Cardiac muscle cell (in vitro differentiated cells and primary cell): ENCODE measurements around the gene FERMT1. TPM values are rescaled to one million over a fixed set of nuclear protein-coding genes. Genes with fewer than 3 reads are reported as not detected.
"Not testable (repeated sequence)": the region's sequence is repeated elsewhere in the genome, so short reads cannot be mapped to it uniquely, and the experiment has no call there.

Experiments used
- DNase-seq, 2 donors: peaks; one replicate each; pipeline versions ENCODE4 v3.0.0 to v3.0.0-alpha.2; 2010 to 2017; ENCODE audit warnings: low read depth in 1 of 2, low spot score in 1 of 2
- H3K27ac ChIP-seq: fragments of 200-600 bp; sonication (generic); 2 replicates; pipeline ENCODE4 v1.5.1; 2016
- H3K27me3 ChIP-seq: fragments of 200-600 bp; sonication (generic); 2 replicates; pipeline ENCODE4 v1.6.0; 2016; ENCODE audit warnings: control low read depth
- H3K36me3 ChIP-seq: fragments of 200-600 bp; sonication (generic); 2 replicates; pipeline ENCODE4 v1.5.1; 2016; ENCODE audit warnings: control low read depth
- H3K4me1 ChIP-seq: fragments of 200-600 bp; sonication (generic); 2 replicates; pipeline ENCODE4 v1.8.1; 2017; ENCODE audit warnings: low read depth, mild to moderate bottlenecking, mixed run types
- H3K4me3 ChIP-seq: fragments of 200-600 bp; sonication (generic); 2 replicates; pipeline ENCODE4 v1.5.1; 2016; ENCODE audit warnings: mild to moderate bottlenecking
- H3K9me3 ChIP-seq: fragments of 200-600 bp; sonication (generic); 2 replicates; pipeline ENCODE4 v1.5.1; 2017; ENCODE audit warnings: low read depth, mild to moderate bottlenecking, control low read depth
- polyA plus RNA-seq: library from polyadenylated mRNA; unstranded; fragments of >200 nt; fragmentation: Nextera tagmentation; extraction: Ambion mirVana; gene quantifications from 2 replicates; pipeline ENCODE4 v1.2.1, GENCODE V29; 2016
- total RNA-seq: library from RNA; depleted of rRNA; stranded (reverse); fragments of >200 nt; gene quantifications from 2 replicates; pipeline ENCODE4 v1.2.3, GENCODE V29; 2016
- TF ChIP-seq, protein P1 (sequence below): IDR thresholded peaks from 2 replicates; pipeline ENCODE4 v1.5.1; 2012; ENCODE audit warnings: low read depth, mild to moderate bottlenecking, low read length

The FERMT1 gene
- total and polyA plus RNA-seq, 2 experiments from 2014 or later, result 9.3 to 9.6 TPM

DNA sequence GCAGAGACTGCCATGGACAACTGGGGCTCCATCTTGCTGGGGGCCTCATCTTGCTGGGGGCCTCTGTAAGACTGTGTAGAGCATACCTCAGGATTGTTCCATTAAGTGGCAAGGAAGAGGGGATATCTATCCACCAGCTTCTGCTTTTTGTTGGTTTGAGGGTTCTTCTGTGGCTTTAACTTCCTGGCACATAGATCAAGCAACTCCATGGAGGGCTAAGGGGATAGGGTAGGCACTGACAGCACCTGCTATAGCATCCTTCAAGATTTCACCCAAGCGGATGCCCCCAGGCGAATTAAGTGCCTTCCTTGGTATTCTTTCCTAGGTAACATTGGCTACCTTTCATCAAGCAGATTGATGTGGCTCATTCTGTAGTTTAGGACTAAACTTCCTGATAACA is 65.1 kb downstream of the FERMT1 start:
- no peak for DNase-seq
- H3K9me3 ChIP-seq, result no peaks in the 10 kb centered on the region
- TF ChIP-seq, protein P1, sequence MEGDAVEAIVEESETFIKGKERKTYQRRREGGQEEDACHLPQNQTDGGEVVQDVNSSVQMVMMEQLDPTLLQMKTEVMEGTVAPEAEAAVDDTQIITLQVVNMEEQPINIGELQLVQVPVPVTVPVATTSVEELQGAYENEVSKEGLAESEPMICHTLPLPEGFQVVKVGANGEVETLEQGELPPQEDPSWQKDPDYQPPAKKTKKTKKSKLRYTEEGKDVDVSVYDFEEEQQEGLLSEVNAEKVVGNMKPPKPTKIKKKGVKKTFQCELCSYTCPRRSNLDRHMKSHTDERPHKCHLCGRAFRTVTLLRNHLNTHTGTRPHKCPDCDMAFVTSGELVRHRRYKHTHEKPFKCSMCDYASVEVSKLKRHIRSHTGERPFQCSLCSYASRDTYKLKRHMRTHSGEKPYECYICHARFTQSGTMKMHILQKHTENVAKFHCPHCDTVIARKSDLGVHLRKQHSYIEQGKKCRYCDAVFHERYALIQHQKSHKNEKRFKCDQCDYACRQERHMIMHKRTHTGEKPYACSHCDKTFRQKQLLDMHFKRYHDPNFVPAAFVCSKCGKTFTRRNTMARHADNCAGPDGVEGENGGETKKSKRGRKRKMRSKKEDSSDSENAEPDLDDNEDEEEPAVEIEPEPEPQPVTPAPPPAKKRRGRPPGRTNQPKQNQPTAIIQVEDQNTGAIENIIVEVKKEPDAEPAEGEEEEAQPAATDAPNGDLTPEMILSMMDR, result no peak
- no peaks in the 10 kb centered on the region for H3K36me3 ChIP-seq
- H3K27ac ChIP-seq, result peak overlapping the region; percentile 100
- peaks cover 56% of the 10 kb centered on the region for H3K4me1 ChIP-seq
- H3K4me3 ChIP-seq, result no peak overlapping the region
- no peaks in the 10 kb centered on the region for H3K27me3 ChIP-seq

DNA sequence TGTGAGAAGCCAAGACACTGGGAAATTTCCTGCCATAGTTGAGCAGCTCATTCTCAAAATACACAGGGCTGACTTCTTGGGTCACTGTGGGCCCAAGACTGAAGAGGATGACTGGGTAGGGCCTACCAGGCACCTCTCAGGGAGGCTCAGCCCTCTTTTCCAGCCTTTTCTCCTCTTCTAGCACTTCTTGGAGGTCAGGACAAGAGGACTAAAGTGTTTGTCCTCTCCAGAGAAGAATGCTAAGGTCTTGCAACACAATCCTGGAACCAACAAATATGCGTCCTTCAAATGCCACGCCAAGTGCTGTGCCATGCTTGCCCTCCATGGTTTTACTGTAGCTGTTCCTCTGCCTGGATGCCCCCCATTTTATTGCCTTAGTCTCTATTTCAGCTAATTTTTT is 65.7 kb downstream of the FERMT1 start:
- H3K27me3 ChIP-seq, result no peaks in the 10 kb centered on the region
- TF ChIP-seq, protein P1, result no peak
- peaks cover 53% of the 10 kb centered on the region for H3K4me1 ChIP-seq
- DNase-seq, result no peak
- no peak overlapping the region for H3K4me3 ChIP-seq
- no peaks in the 10 kb centered on the region for H3K36me3 ChIP-seq
- H3K9me3 ChIP-seq, result no peaks in the 10 kb centered on the region
- H3K27ac ChIP-seq, result peak overlapping the region; percentile 100

DNA sequence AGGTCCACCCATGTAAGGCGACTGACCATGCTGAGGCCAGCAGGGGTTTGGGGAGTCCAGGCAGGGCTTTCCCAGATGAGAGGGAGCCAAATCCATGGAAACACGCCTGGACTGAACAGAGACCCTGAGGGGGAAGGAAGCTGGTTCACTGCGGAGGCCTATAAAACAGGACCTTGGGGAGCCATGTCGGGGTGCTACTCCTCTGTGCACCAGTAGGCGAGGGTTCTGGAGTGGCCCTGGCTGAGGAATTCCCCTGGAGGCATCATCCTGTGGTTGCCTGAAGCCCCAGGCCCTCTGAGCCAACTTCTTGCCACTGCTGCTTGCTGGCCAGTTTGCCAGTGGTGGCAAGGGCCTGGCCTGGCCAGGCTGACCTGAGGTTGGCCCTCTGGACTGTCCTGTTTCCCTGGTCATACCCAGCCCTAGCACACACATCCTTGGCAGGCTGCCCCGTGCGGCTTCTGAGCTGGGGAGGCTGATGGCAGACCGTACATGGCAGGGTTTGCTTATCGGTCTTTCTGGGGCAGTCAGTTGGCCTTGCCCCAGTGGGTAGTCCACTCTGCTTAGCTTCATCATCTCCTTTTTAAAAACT is 66.8 kb downstream of the FERMT1 start:
- TF ChIP-seq, protein P1, result no peak
- Histone ChIP-seq H3K4me1 (peaks cover 52% of the 10 kb centered on the region), H3K27ac (peak overlapping the region; percentile 100), H3K9me3 (no peaks in the 10 kb centered on the region), H3K4me3 (no peak overlapping the region), H3K27me3 (no peaks in the 10 kb centered on the region), H3K36me3 (no peaks in the 10 kb centered on the region)
- DNase-seq, result no peak

DNA sequence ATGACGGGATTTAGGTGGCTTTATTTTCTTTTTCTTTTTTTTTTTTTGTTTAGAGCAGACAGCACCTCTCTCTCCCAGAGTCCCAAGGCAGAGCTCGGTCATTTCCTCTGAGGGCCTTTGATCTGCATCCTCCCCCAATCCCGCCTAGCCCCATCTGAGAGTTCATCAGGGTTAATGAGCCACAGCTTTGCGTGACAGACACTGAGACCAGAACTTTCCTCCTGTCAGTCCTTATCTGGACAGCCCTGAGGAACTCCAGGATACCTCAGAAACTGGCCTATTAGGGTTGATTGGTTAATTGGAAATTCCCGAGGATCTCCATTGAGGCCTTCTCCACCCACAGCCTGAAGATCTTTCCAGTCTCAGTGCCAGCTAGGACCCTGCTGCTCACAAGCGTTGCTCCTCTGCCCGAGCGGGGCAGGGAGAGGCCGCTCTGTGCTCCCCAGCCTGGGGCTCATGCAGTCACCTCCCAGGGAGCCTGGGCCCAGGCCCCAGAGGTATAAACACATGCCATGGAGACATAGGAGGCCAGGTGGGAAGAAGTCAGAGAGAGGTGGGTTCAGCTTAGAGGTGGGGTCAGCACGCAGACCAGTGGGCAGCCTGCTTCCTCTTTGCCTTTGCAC is 67.6 kb downstream of the FERMT1 start:
- Histone ChIP-seq H3K9me3 (no peaks in the 10 kb centered on the region), H3K27ac (peak overlapping the region; percentile 100), H3K36me3 (peaks cover 4% of the 10 kb centered on the region), H3K4me3 (no peak overlapping the region), H3K27me3 (no peaks in the 10 kb centered on the region), H3K4me1 (peaks cover 58% of the 10 kb centered on the region)
- peak in 1 of 2 donors; percentile 85 for DNase-seq
- TF ChIP-seq, protein P1, result no peak

DNA sequence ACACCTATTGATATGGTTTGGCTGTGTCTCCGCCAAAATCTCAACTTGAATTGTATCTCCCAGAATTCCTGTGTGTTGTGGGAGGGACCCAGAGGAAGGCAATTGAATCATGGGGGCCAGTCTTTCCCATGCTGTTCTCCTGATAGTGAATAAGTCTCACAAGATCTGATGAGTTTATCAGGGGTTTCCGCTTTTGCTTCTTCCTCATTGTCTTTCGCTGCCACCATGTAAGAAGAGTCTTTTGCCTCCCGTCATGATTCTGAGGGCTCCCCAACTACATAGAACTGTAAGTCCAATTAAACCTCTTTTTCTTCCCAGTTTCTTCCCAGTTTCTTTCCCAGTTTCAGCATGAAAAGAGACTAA is 68.2 kb downstream of the FERMT1 start:
- Histone ChIP-seq H3K36me3 (peaks cover 10% of the 10 kb centered on the region), H3K4me1 (peaks cover 58% of the 10 kb centered on the region), H3K27ac (peak overlapping the region; percentile 100), H3K4me3 (peak overlapping the region; percentile 69)
- not testable (repeated sequence) for H3K27me3 ChIP-seq, H3K9me3 ChIP-seq, DNase-seq
